HG02759 (cell line): Measurements from ENCODE around the gene MKNK1.

Experiments used
- ATAC-seq: cut with Tn5 transposase; IDR thresholded peaks from one replicate; pipeline ENCODE4 v1.9.1; 2021; ENCODE audit warnings: mild to moderate bottlenecking, moderate library complexity; ENCODE audit not compliant: unreplicated experiment

The MKNK1 gene

GRCh38 chr1:46568461-46568891 lies 35.6 kb downstream of the MKNK1 start:
- no peak for ATAC-seq

GRCh38 chr1:46563341-46563740 lies 40.7 kb downstream of the MKNK1 start:
- no peak for ATAC-seq

- no peak for ATAC-seq
Observed at GRCh38 chr1:46562498-46562897, 41.6 kb downstream of the MKNK1 start.

GRCh38 chr1:46558966-46559365 lies 45.1 kb downstream of the MKNK1 start:
- no peak for ATAC-seq

- no peak for ATAC-seq
Observed at GRCh38 chr1:46558141-46558963, 45.7 kb downstream of the MKNK1 start.

GRCh38 chr1:46557403-46557802 lies 46.7 kb downstream of the MKNK1 start:
- ATAC-seq, result no peak

GRCh38 chr1:46556822-46557221 lies 47.2 kb downstream of the MKNK1 start:
- ATAC-seq, result no peak

- ATAC-seq, result no peak
Observed at GRCh38 chr1:46555826-46556619, 48.0 kb downstream of the MKNK1 start.

- no peak for ATAC-seq
Observed at GRCh38 chr1:46554597-46555381, 49.3 kb downstream of the MKNK1 start.

- ATAC-seq, result no peak
Observed at GRCh38 chr1:46554236-46554596, 49.9 kb downstream of the MKNK1 start.

- ATAC-seq, result no peak
Observed at GRCh38 chr1:46553506-46553905, 50.6 kb downstream of the MKNK1 start.

- ATAC-seq, result no peak
Observed at GRCh38 chr1:46552357-46553237, 51.5 kb downstream of the MKNK1 start.

- ATAC-seq, result no peak
Observed at GRCh38 chr1:46551597-46552095, 52.4 kb downstream of the MKNK1 start, which contains the start of gene KNCN. Gene KNCN, minus strand, starts transcription at chr1:46551647. Its CDS starts 432 bp downstream, at chr1:46551215.

GRCh38 chr1:46550751-46551231 lies 53.3 kb downstream of the MKNK1 start:
- ATAC-seq, result no peak

- no peak for ATAC-seq
Observed at GRCh38 chr1:46549697-46550681, 54.1 kb downstream of the MKNK1 start.

GRCh38 chr1:46547481-46548383 lies 56.3 kb downstream of the MKNK1 start:
- ATAC-seq, result no peak

- ATAC-seq, result no peak
Observed at GRCh38 chr1:46546210-46546609, 57.9 kb downstream of the MKNK1 start.

GRCh38 chr1:46545784-46546183 lies 58.3 kb downstream of the MKNK1 start:
- ATAC-seq, result no peak
